H1 (cell line): ENCODE data around the gene LGALS4. TPM values are rescaled to one million over a fixed set of nuclear protein-coding genes. Genes with fewer than 3 reads are reported as not detected.

Experiments used
- CTCF ChIA-PET: fragments of 300-600 bp; sonication (Branson Sonifier 250); formaldehyde crosslinking; loops from one replicate; lab custom pipeline; 2021; ENCODE audit not compliant: partially characterized antibody; lab: Charles Lee
- POLR2A ChIA-PET: fragments of 300-600 bp; sonication (Branson Sonifier 250); formaldehyde crosslinking; loops from one replicate; lab custom pipeline; 2021; ENCODE audit warnings: inconsistent platforms; ENCODE audit not compliant: partially characterized antibody; lab: Charles Lee
- DNase-seq, 2 experiments: peaks; one replicate each; pipeline versions ENCODE4 v3.0.0 to v3.0.0-alpha.2; 2010 to 2022; ENCODE audit warnings: low spot score in 2 of 2, low read depth in 1 of 2, mixed read lengths in 1 of 2
- FAIRE-seq: peaks from 2 replicates; lab custom pipeline; 2011; peaks lifted over from hg19 to GRCh38; lab: Jason Lieb, UNC
- H2AFZ ChIP-seq: 2 replicates; pipeline ENCODE4 v1.8.1; 2012; ENCODE audit warnings: low read length, inconsistent platforms
- H2AK5ac ChIP-seq: 2 replicates; pipeline ENCODE4 v1.6.1; 2013; ENCODE audit warnings: low read depth, low read length
- H2BK120ac ChIP-seq: replicated peaks from 2 replicates; pipeline ENCODE3; 2013; ENCODE audit warnings: low read depth, low read length, inconsistent platforms
- H2BK12ac ChIP-seq: 2 replicates; pipeline ENCODE4 v1.6.1; 2013; ENCODE audit warnings: low read depth, low read length
- H2BK15ac ChIP-seq: 2 replicates; pipeline ENCODE4 v1.6.1; 2013; ENCODE audit warnings: low read length
- H2BK20ac ChIP-seq: 2 replicates; pipeline ENCODE4 v1.6.1; 2013; ENCODE audit warnings: low read length
- H2BK5ac ChIP-seq: 2 replicates; pipeline ENCODE4 v1.6.1; 2013; ENCODE audit warnings: low read depth, low read length
- H3K14ac ChIP-seq: 2 replicates; pipeline ENCODE4 v1.6.1; 2013; ENCODE audit warnings: inconsistent platforms; ENCODE audit not compliant: insufficient read length
- H3K18ac ChIP-seq: 2 replicates; pipeline ENCODE4 v1.6.1; 2013; ENCODE audit warnings: low read length; ENCODE audit errors: extremely low read depth
- H3K23ac ChIP-seq: 2 replicates; pipeline ENCODE4 v1.6.1; 2013; ENCODE audit warnings: inconsistent platforms; ENCODE audit not compliant: insufficient read length
- H3K23me2 ChIP-seq: 2 replicates; pipeline ENCODE4 v1.6.1; 2013; ENCODE audit warnings: low read depth, low read length
- H3K27ac ChIP-seq: 2 replicates; pipeline ENCODE4 v1.6.1; 2011; ENCODE audit warnings: low read depth, low read length, inconsistent platforms
- H3K27me3 ChIP-seq, 4 experiments: replicated peaks in 1 of 4; 1 replicate in 1 of 4; 2 replicates in 3 of 4; pipeline versions ENCODE4 v1.6.1 to v1.8.1; 2011 to 2013; ENCODE audit warnings: low read length in 3 of 4, mild to moderate bottlenecking in 3 of 4, inconsistent platforms in 2 of 4, mixed read lengths in 2 of 4, moderate library complexity in 1 of 4; ENCODE audit not compliant: control insufficient read depth in 3 of 4, insufficient read depth in 3 of 4; ENCODE audit errors: extremely low read depth in 1 of 4
- H3K36me3 ChIP-seq, 4 experiments: 2 replicates each; pipeline versions ENCODE4 v1.6.1 to v1.8.1; 2011 to 2013; ENCODE audit warnings: mild to moderate bottlenecking in 4 of 4, low read length in 3 of 4, moderate library complexity in 2 of 4, control low read depth in 1 of 4, inconsistent platforms in 1 of 4; ENCODE audit not compliant: insufficient read depth in 4 of 4, control insufficient read depth in 2 of 4
- H3K4ac ChIP-seq: replicated peaks from 2 replicates; pipeline ENCODE3; 2013; ENCODE audit warnings: low read length, low read depth, mixed read lengths, inconsistent platforms; ENCODE audit not compliant: insufficient read length
- H3K4me1 ChIP-seq, 4 experiments: replicated peaks in 1 of 4; 1 replicate in 1 of 4; 2 replicates in 3 of 4; pipeline versions ENCODE4 v1.6.1 to v1.8.1; 2011 to 2013; ENCODE audit warnings: low read length in 3 of 4, inconsistent platforms in 2 of 4, mixed read lengths in 1 of 4; ENCODE audit not compliant: insufficient read depth in 4 of 4, control insufficient read depth in 3 of 4
- H3K4me2 ChIP-seq, 2 experiments: 2 replicates each; pipeline versions ENCODE4 v1.6.1 to v1.8.1; 2011 to 2013; ENCODE audit warnings: low read depth in 2 of 2, low read length in 2 of 2, control low read depth in 1 of 2, inconsistent platforms in 1 of 2, mild to moderate bottlenecking in 1 of 2; ENCODE audit not compliant: insufficient read depth in 1 of 2
- H3K4me3 ChIP-seq, 4 experiments: fragments of 200-600, 300-600 bp in 1 of 4; sonication (generic), shearing (Covaris generic), sonication (Bioruptor Twin) in 1 of 4; 2 replicates each; pipeline versions ENCODE4 v1.5.1 to v1.8.1; 2011 to 2016; ENCODE audit warnings: low read length in 4 of 4, low read depth in 3 of 4, control low read depth in 2 of 4, inconsistent platforms in 2 of 4, mild to moderate bottlenecking in 2 of 4, mixed read lengths in 1 of 4, moderate library complexity in 1 of 4; ENCODE audit not compliant: insufficient read depth in 2 of 4; ENCODE audit errors: extremely low read depth in 1 of 4
- H3K56ac ChIP-seq: replicated peaks from 2 replicates; pipeline ENCODE3; 2013; ENCODE audit warnings: low read depth, mild to moderate bottlenecking, mixed read lengths, low read length, inconsistent platforms; ENCODE audit not compliant: insufficient read length
- H3K79me1 ChIP-seq: 2 replicates; pipeline ENCODE4 v1.6.1; 2013; ENCODE audit warnings: low read depth, low read length, control low read depth
- H3K79me2 ChIP-seq, 2 experiments: 2 replicates each; pipeline versions ENCODE4 v1.6.1 to v1.8.1; 2012 to 2013; ENCODE audit warnings: low read length in 2 of 2, mild to moderate bottlenecking in 2 of 2, inconsistent platforms in 1 of 2; ENCODE audit not compliant: insufficient read depth in 2 of 2, control insufficient read depth in 1 of 2
- H3K9ac ChIP-seq, 4 experiments: replicated peaks in 1 of 4; 1 replicate in 1 of 4; 2 replicates in 3 of 4; pipeline versions ENCODE4 v1.6.1 to v1.8.1; 2011 to 2013; ENCODE audit warnings: low read depth in 3 of 4, low read length in 3 of 4, control low read depth in 2 of 4, mild to moderate bottlenecking in 2 of 4, moderate library complexity in 2 of 4, inconsistent platforms in 1 of 4; ENCODE audit errors: extremely low read depth in 1 of 4
- H3K9me3 ChIP-seq, 2 experiments: 2 replicates each; pipeline versions ENCODE4 v1.6.1 to v1.8.1; 2012 to 2013; ENCODE audit warnings: mild to moderate bottlenecking in 2 of 2, moderate library complexity in 2 of 2, control low read depth in 1 of 2, inconsistent platforms in 1 of 2, low read depth in 1 of 2, low read length in 1 of 2, mixed read lengths in 1 of 2; ENCODE audit not compliant: insufficient read depth in 2 of 2
- H4K20me1 ChIP-seq, 2 experiments: replicated peaks in 1 of 2; 2 replicates each; pipeline versions ENCODE3 to v1.8.1; 2011 to 2013; ENCODE audit warnings: inconsistent platforms in 2 of 2, low read length in 2 of 2, mild to moderate bottlenecking in 1 of 2; ENCODE audit not compliant: insufficient read depth in 2 of 2, control insufficient read depth in 1 of 2
- H4K5ac ChIP-seq: 2 replicates; pipeline ENCODE4 v1.6.1; 2013; ENCODE audit warnings: low read length, low read depth, mixed read lengths, inconsistent platforms; ENCODE audit not compliant: insufficient read length
- H4K8ac ChIP-seq: 2 replicates; pipeline ENCODE4 v1.8.0; 2013; ENCODE audit warnings: mild to moderate bottlenecking, moderate library complexity, low read length, inconsistent platforms; ENCODE audit not compliant: insufficient read depth; ENCODE audit errors: extremely low read depth
- H4K91ac ChIP-seq: replicated peaks from 2 replicates; pipeline ENCODE3; 2013; ENCODE audit warnings: low read length, mixed read lengths, inconsistent platforms; ENCODE audit not compliant: insufficient read length
- POLR2AphosphoS5 ChIP-seq: IDR thresholded peaks from 2 replicates; pipeline ENCODE4 v1.6.1; 2011; ENCODE audit warnings: low read depth, low read length
- SAP30 ChIP-seq: fragments of 300-600 bp; sonication (generic); IDR thresholded peaks from 2 replicates; pipeline ENCODE4 v1.7.1; 2012; ENCODE audit warnings: low read length, moderate library complexity, mild to moderate bottlenecking, inconsistent platforms; ENCODE audit not compliant: insufficient read depth, insufficient replicate concordance
- TAF1 ChIP-seq: IDR thresholded peaks from 2 replicates; pipeline ENCODE4 v1.6.1; 2011; ENCODE audit warnings: mild to moderate bottlenecking, low read depth, low read length
- USF2 ChIP-seq: IDR thresholded peaks from 2 replicates; pipeline ENCODE4 v1.6.1; 2011; ENCODE audit warnings: low read length, improper control_type of control experiment
- WGBS, 2 experiments: shearing (Covaris generic) in 1 of 2; methylation state at CpG; one replicate each; pipeline versions ENCODE4 v1.1.6 to v1.1.7; 2013 to 2015; ENCODE audit warnings: low lambda C conversion rate in 2 of 2, mixed read lengths in 2 of 2, inconsistent platforms in 1 of 2, low coverage in 1 of 2, missing lambda C conversion rate in 1 of 2; ENCODE audit not compliant: insufficient replicate concordance in 2 of 2, insufficient coverage in 1 of 2, insufficient read length in 1 of 2; ENCODE audit errors: extremely low coverage in 1 of 2, missing lambda C conversion rate in 1 of 2; 5-methylcytosine and 5-hydroxymethylcytosine counted together
- polyA plus RNA-seq, 7 experiments: library from polyadenylated mRNA; depleted of rRNA in 3 of 7; stranded (reverse) in 5 of 7; unstranded in 2 of 7; fragments of >200 nt in 5 of 7; fragments of 200-250 nt in 2 of 7; gene quantifications; 1 replicate in 5 of 7; 2 replicates in 1 of 7; 4 replicates in 1 of 7; pipeline versions ENCODE4 v1.2.1 to v1.2.3, GENCODE V29; 2011 to 2013; ENCODE audit warnings: missing spikeins in 2 of 7, mixed read lengths in 2 of 7
- total RNA-seq: library from RNA; stranded (reverse); fragmentation: NEBNext Ultra II Directional; extraction: Animal tissue kit (Norgen Biotek cat#: 25700); gene quantifications from 2 replicates; pipeline ENCODE4 v1.2.1, GENCODE V29; 2021

The LGALS4 gene
- total and polyA plus RNA-seq, 2 of the 8 experiments (the other 6 are each of a cell fraction or from before 2014, with no cell fraction given): 0.32 to 0.37 TPM

DNA sequence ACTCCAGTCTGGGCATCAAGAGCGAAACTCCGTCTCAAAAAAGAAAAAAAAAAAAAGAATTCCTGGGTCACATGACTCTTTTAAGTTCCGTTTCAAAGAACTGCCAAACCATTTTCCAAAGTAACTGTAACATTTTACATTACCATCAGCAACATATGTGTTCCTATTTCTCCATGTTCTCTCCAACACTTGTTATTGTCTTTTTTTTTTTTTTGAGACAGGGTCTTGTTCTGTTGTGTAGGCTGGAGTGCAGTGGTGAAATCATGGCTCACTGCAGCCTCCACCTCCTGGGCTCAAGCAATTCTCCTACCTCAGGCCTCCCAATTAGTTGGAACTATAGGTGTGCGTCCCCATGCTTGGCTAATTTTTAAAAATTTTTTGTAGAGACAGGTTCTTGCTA, 17.2 kb downstream of the LGALS4 start:
- Histone ChIP-seq H3K4me2 (no peak overlapping the region), H4K91ac (no peak overlapping the region), H3K79me2 (no peaks in the 10 kb centered on the region), H2BK120ac (no peak overlapping the region), H3K56ac (no peak overlapping the region), H3K18ac (no peak overlapping the region), H3K9ac (no peak overlapping the region), H3K14ac (no peak overlapping the region), H2BK5ac (no peak overlapping the region), H3K23me2 (no peaks in the 10 kb centered on the region), H2AFZ (no peak overlapping the region), H3K9me3 (no peaks in the 10 kb centered on the region; a peak in 1 of 4 replicates), H3K79me1 (no peaks in the 10 kb centered on the region), H2BK20ac (no peak overlapping the region), H4K5ac (no peak overlapping the region), H3K27ac (no peak overlapping the region), H4K20me1 (no peaks in the 10 kb centered on the region), H4K8ac (no peak overlapping the region), H3K23ac (no peak overlapping the region), H2BK12ac (no peak overlapping the region), H3K27me3 (peaks cover 0 to 12% (median 3%) of the 10 kb centered on the region in 4 experiments; a peak in 4 of 7 replicates), H2AK5ac (no peak overlapping the region), H3K4ac (no peak overlapping the region), H3K36me3 (no peaks in the 10 kb centered on the region), H3K4me3 (no peak overlapping the region), H3K4me1 (peaks cover 0 to 2% (median 0%) of the 10 kb centered on the region in 4 experiments; a peak in 2 of 7 replicates), H2BK15ac (no peak overlapping the region)
- POLR2A ChIA-PET: no interaction called here
- no peak for FAIRE-seq
- no peak for DNase-seq
- CTCF ChIA-PET: no interaction called here
- WGBS, 2 experiments: 91% methylated on average over 4 of the region's 4 CpGs; no CpG with 5 or more reads in 1 of the 2 experiments
- TF ChIP-seq TAF1 (no peak), POLR2AphosphoS5 (no peak), SAP30 (no peak), USF2 (no peak)
